Measurements from ENCODE around the gene HTR2C.
"Not testable (repeated sequence)": the region's sequence is repeated elsewhere in the genome, so short reads cannot be mapped to it uniquely, and the experiment has no call there.

The HTR2C gene

GRCh38 chrX:114889481-114889880, 305.6 kb downstream of the HTR2C start:
- Histone ChIP-seq H3K27me3 (replicated peaks; ENCODE audit: control insufficient read depth, insufficient read depth, low read length) (peaks cover 3% of the 10 kb centered on the region), H3K9me3 (ENCODE audit: control insufficient read depth, low read length) (peaks cover 18% of the 10 kb centered on the region), H3K36me3 (ENCODE audit: control insufficient read depth, insufficient read depth, low read length, severe bottlenecking) (no peaks in the 10 kb centered on the region), H3K4me3 (ENCODE audit: low read length) (no peak overlapping the region), H3K4me1 (ENCODE audit: control insufficient read depth, insufficient read depth, low read length) (peaks cover 10% of the 10 kb centered on the region), H3K9ac (ENCODE audit: low read length) (no peak overlapping the region)
- DNase-seq (ENCODE audit: low read depth) = peak; percentile 7

GRCh38 chrX:114903618-114904017, 319.7 kb downstream of the HTR2C start:
- H3K4me1 ChIP-seq (ENCODE audit: control insufficient read depth, insufficient read depth, low read length) = no peaks in the 10 kb centered on the region
- peaks cover 5% of the 10 kb centered on the region for H3K27me3 ChIP-seq (replicated peaks; ENCODE audit: control insufficient read depth, insufficient read depth, low read length)
- H3K4me3 ChIP-seq (ENCODE audit: low read length) = no peak overlapping the region
- DNase-seq (ENCODE audit: low read depth) = no peak
- H3K9ac ChIP-seq (ENCODE audit: low read length) = no peak overlapping the region
- peaks cover 30% of the 10 kb centered on the region for H3K9me3 ChIP-seq (ENCODE audit: control insufficient read depth, low read length)
- no peaks in the 10 kb centered on the region for H3K36me3 ChIP-seq (ENCODE audit: control insufficient read depth, insufficient read depth, low read length, severe bottlenecking)

GRCh38 chrX:114905251-114905650, 321.4 kb downstream of the HTR2C start:
- Histone ChIP-seq H3K4me1 (ENCODE audit: control insufficient read depth, insufficient read depth, low read length) (no peaks in the 10 kb centered on the region), H3K27me3 (replicated peaks; ENCODE audit: control insufficient read depth, insufficient read depth, low read length) (peaks cover 5% of the 10 kb centered on the region), H3K36me3 (ENCODE audit: control insufficient read depth, insufficient read depth, low read length, severe bottlenecking) (no peaks in the 10 kb centered on the region), H3K4me3 (ENCODE audit: low read length) (no peak overlapping the region), H3K9ac (ENCODE audit: low read length) (no peak overlapping the region), H3K9me3 (ENCODE audit: control insufficient read depth, low read length) (peaks cover 20% of the 10 kb centered on the region)
- DNase-seq (ENCODE audit: low read depth) = no peak

- Histone ChIP-seq H3K36me3 (ENCODE audit: control insufficient read depth, insufficient read depth, low read length, severe bottlenecking) (no peaks in the 10 kb centered on the region), H3K9ac (ENCODE audit: low read length) (no peak overlapping the region), H3K4me3 (ENCODE audit: low read length) (no peak overlapping the region), H3K27me3 (replicated peaks; ENCODE audit: control insufficient read depth, insufficient read depth, low read length) (peaks cover 5% of the 10 kb centered on the region), H3K4me1 (ENCODE audit: control insufficient read depth, insufficient read depth, low read length) (no peaks in the 10 kb centered on the region), H3K9me3 (ENCODE audit: control insufficient read depth, low read length) (peaks cover 12% of the 10 kb centered on the region)
- no peak for DNase-seq (ENCODE audit: low read depth)
These were observed 323.2 kb downstream of the HTR2C start for GRCh38 chrX:114906984-114907510.

GRCh38 chrX:114924423-114924822, 340.5 kb downstream of the HTR2C start:
- peaks cover 11% of the 10 kb centered on the region for H3K27me3 ChIP-seq (replicated peaks; ENCODE audit: control insufficient read depth, insufficient read depth, low read length)
- H3K9ac ChIP-seq (ENCODE audit: low read length) = no peak overlapping the region
- H3K36me3 ChIP-seq (ENCODE audit: control insufficient read depth, insufficient read depth, low read length, severe bottlenecking) = no peaks in the 10 kb centered on the region
- peak overlapping the region; percentile 26 for H3K4me3 ChIP-seq (ENCODE audit: low read length)
- H3K9me3 ChIP-seq (ENCODE audit: control insufficient read depth, low read length) = no peaks in the 10 kb centered on the region
- peak; percentile 36 for DNase-seq (ENCODE audit: low read depth)
- peaks cover 2% of the 10 kb centered on the region for H3K4me1 ChIP-seq (ENCODE audit: control insufficient read depth, insufficient read depth, low read length)

GRCh38 chrX:114924856-114925255, 341.0 kb downstream of the HTR2C start:
- Histone ChIP-seq H3K36me3 (ENCODE audit: control insufficient read depth, insufficient read depth, low read length, severe bottlenecking) (no peaks in the 10 kb centered on the region), H3K9ac (ENCODE audit: low read length) (no peak overlapping the region), H3K9me3 (ENCODE audit: control insufficient read depth, low read length) (no peaks in the 10 kb centered on the region), H3K4me3 (ENCODE audit: low read length) (peak overlapping the region; percentile 26), H3K4me1 (ENCODE audit: control insufficient read depth, insufficient read depth, low read length) (peaks cover 2% of the 10 kb centered on the region), H3K27me3 (replicated peaks; ENCODE audit: control insufficient read depth, insufficient read depth, low read length) (peaks cover 11% of the 10 kb centered on the region)
- DNase-seq (ENCODE audit: low read depth) = peak; percentile 65

- Histone ChIP-seq H3K36me3 (ENCODE audit: control insufficient read depth, insufficient read depth, low read length, severe bottlenecking) (no peaks in the 10 kb centered on the region), H3K27me3 (replicated peaks; ENCODE audit: control insufficient read depth, insufficient read depth, low read length) (peaks cover 10% of the 10 kb centered on the region), H3K9me3 (ENCODE audit: control insufficient read depth, low read length) (peaks cover 37% of the 10 kb centered on the region), H3K4me1 (ENCODE audit: control insufficient read depth, insufficient read depth, low read length) (peaks cover 2% of the 10 kb centered on the region), H3K9ac (ENCODE audit: low read length) (no peak overlapping the region), H3K4me3 (ENCODE audit: low read length) (no peak overlapping the region)
- no peak for DNase-seq (ENCODE audit: low read depth)
These were observed 346.3 kb downstream of the HTR2C start for GRCh38 chrX:114930227-114930626.

GRCh38 chrX:114932550-114932949, 348.7 kb downstream of the HTR2C start:
- peaks cover 42% of the 10 kb centered on the region for H3K9me3 ChIP-seq (ENCODE audit: control insufficient read depth, low read length)
- no peaks in the 10 kb centered on the region for H3K36me3 ChIP-seq (ENCODE audit: control insufficient read depth, insufficient read depth, low read length, severe bottlenecking)
- no peak overlapping the region for H3K9ac ChIP-seq (ENCODE audit: low read length)
- H3K27me3 ChIP-seq (replicated peaks; ENCODE audit: control insufficient read depth, insufficient read depth, low read length) = peaks cover 10% of the 10 kb centered on the region
- H3K4me1 ChIP-seq (ENCODE audit: control insufficient read depth, insufficient read depth, low read length) = no peaks in the 10 kb centered on the region
- H3K4me3 ChIP-seq (ENCODE audit: low read length) = no peak overlapping the region
- no peak for DNase-seq (ENCODE audit: low read depth)

- not testable (repeated sequence) for DNase-seq (ENCODE audit: low read depth); H3K36me3 ChIP-seq (ENCODE audit: control insufficient read depth, insufficient read depth, low read length, severe bottlenecking); H3K9ac ChIP-seq (ENCODE audit: low read length); H3K27me3 ChIP-seq (replicated peaks; ENCODE audit: control insufficient read depth, insufficient read depth, low read length); H3K4me1 ChIP-seq (ENCODE audit: control insufficient read depth, insufficient read depth, low read length); H3K4me3 ChIP-seq (ENCODE audit: low read length)
- peaks cover 42% of the 10 kb centered on the region for H3K9me3 ChIP-seq (ENCODE audit: control insufficient read depth, low read length)
These were observed 349.4 kb downstream of the HTR2C start for GRCh38 chrX:114933291-114933690.

GRCh38 chrX:114937090-114937489, 353.2 kb downstream of the HTR2C start:
- not testable (repeated sequence) for DNase-seq (ENCODE audit: low read depth); H3K4me1 ChIP-seq (ENCODE audit: control insufficient read depth, insufficient read depth, low read length); H3K36me3 ChIP-seq (ENCODE audit: control insufficient read depth, insufficient read depth, low read length, severe bottlenecking); H3K27me3 ChIP-seq (replicated peaks; ENCODE audit: control insufficient read depth, insufficient read depth, low read length); H3K9ac ChIP-seq (ENCODE audit: low read length); H3K4me3 ChIP-seq (ENCODE audit: low read length)
- H3K9me3 ChIP-seq (ENCODE audit: control insufficient read depth, low read length) = peaks cover 35% of the 10 kb centered on the region

GRCh38 chrX:114952696-114953095, 368.8 kb downstream of the HTR2C start:
- Histone ChIP-seq H3K4me3 (ENCODE audit: low read length) (no peak overlapping the region), H3K36me3 (ENCODE audit: control insufficient read depth, insufficient read depth, low read length, severe bottlenecking) (no peaks in the 10 kb centered on the region), H3K27me3 (replicated peaks; ENCODE audit: control insufficient read depth, insufficient read depth, low read length) (peaks cover 12% of the 10 kb centered on the region), H3K9me3 (ENCODE audit: control insufficient read depth, low read length) (peaks cover 4% of the 10 kb centered on the region), H3K9ac (ENCODE audit: low read length) (no peak overlapping the region), H3K4me1 (ENCODE audit: control insufficient read depth, insufficient read depth, low read length) (no peaks in the 10 kb centered on the region)
- DNase-seq (ENCODE audit: low read depth) = no peak
